ENCODE results near the gene CLIP2. TPM values are rescaled to one million over a fixed set of nuclear protein-coding genes. Genes with fewer than 3 reads are reported as not detected.
A peak's percentile ranks its signal among the peaks of the same experiment; 100 is the strongest.
"Not testable (repeated sequence)": the region's sequence is repeated elsewhere in the genome, so short reads cannot be mapped to it uniquely, and the experiment has no call there.

CLIP2 gene
- total RNA-seq, 2 experiments from 2014 or later = 3.6 to 6.3 TPM

GRCh38 chr7:74412603-74413002 is 123.4 kb downstream of the CLIP2 start:
- Histone ChIP-seq H3K9me2 (ENCODE audit: insufficient read depth, low read length) (no peaks in the 10 kb centered on the region), H3K4me1 (ENCODE audit: insufficient read depth, low read length, poor library complexity, severe bottlenecking) (no peaks in the 10 kb centered on the region), H3K9me3 (ENCODE audit: low read length) (no peaks in the 10 kb centered on the region), H3K79me2 (ENCODE audit: insufficient read depth, low read depth, low read length) (no peaks in the 10 kb centered on the region), H3K27ac (ENCODE audit: low read depth, low read length, poor library complexity, severe bottlenecking) (no peak overlapping the region), H3K36me3 (ENCODE audit: insufficient read depth, low read length) (no peaks in the 10 kb centered on the region), H2AFZ (ENCODE audit: low read length) (no peak overlapping the region), H3K4me3 (ENCODE audit: low read depth, low read length, poor library complexity, severe bottlenecking) (no peak overlapping the region), H3K4me2 (ENCODE audit: low read length) (no peak overlapping the region), H4K20me1 (ENCODE audit: insufficient read depth, low read length) (no peaks in the 10 kb centered on the region)
- BruUV-seq (replicated peaks) = no TSS peak
- TF ChIP-seq CTCF (conservative IDR thresholded peaks at IDR 0.05; ENCODE audit: low read length) = no peak
- TF ChIP-seq EZH2phosphoT487 (IDR thresholded peaks at IDR 0.05; ENCODE audit: borderline replicate concordance, low read depth, low read length) = no peak
- POLR2A ChIA-PET = no interaction called here
- DNase-seq (ENCODE audit: low spot score) = no peak
- CTCF ChIA-PET (ENCODE audit: unreplicated experiment) = no interaction called here
- intact Hi-C loops (cut with micrococcal nuclease; ENCODE audit: unreplicated experiment) = no loop called here

DNA sequence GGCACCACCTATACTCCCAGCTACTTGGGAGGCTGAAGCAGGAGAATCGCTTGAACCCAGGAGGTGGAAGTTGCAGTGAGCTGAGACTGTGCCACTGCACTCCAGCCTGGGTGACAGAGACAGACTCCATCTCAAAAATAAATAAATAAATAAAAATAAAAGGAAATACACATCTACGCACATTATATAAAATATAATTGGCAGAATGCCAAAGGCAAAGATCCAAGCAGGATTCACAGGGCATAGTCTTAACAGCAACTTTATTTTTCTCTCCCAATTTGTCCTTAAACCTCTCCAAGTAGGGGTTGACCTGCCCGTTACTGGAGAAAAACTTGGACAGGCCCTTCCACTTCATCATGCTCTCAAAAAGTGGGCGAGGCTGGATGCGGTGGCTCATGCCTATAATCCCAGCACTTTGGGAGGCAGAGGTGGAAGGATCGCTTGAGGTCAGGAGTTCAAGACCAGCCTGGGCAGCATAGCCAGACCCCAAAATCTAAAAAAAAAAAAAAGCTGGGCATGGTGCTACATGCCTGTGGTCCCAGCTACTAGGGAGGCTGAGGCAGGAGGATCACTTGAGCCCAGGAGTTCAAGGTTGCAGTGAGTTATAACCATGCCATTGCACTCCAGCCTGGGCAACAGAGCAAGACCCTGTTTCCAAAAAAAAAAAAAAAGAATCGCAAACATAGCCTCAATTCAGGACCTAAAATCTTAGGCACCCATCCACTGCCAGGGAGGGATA is 125.6 kb downstream of the CLIP2 start:
- H2AFZ ChIP-seq (ENCODE audit: low read length); POLR2A ChIA-PET; H3K79me2 ChIP-seq (ENCODE audit: insufficient read depth, low read depth, low read length); intact Hi-C loops (cut with micrococcal nuclease; ENCODE audit: unreplicated experiment); CTCF ChIA-PET (ENCODE audit: unreplicated experiment); H3K4me3 ChIP-seq (ENCODE audit: low read depth, low read length, poor library complexity, severe bottlenecking); H3K36me3 ChIP-seq (ENCODE audit: insufficient read depth, low read length); H3K4me2 ChIP-seq (ENCODE audit: low read length); H3K4me1 ChIP-seq (ENCODE audit: insufficient read depth, low read length, poor library complexity, severe bottlenecking); H3K27ac ChIP-seq (ENCODE audit: low read depth, low read length, poor library complexity, severe bottlenecking); BruUV-seq (replicated peaks); H4K20me1 ChIP-seq (ENCODE audit: insufficient read depth, low read length); H3K9me2 ChIP-seq (ENCODE audit: insufficient read depth, low read length); DNase-seq (ENCODE audit: low spot score); H3K9me3 ChIP-seq (ENCODE audit: low read length): not testable (repeated sequence)

GRCh38 chr7:74417419-74417971 is 128.3 kb downstream of the CLIP2 start:
- ChIA-PET CTCF (ENCODE audit: unreplicated experiment) (interaction anchor here (0.6 kb wide), 1 partner anchor 12 kb away, joined by 11 read pairs; no protein-coding TSS in a partner anchor), POLR2A (interaction anchor here (0.6 to 1.6 kb wide), 2 partner anchors 8 to 87 kb away, joined by 4 to 7 read pairs; no protein-coding TSS in a partner anchor)
- TF ChIP-seq CTCF (conservative IDR thresholded peaks at IDR 0.05; ENCODE audit: low read length) = peak; percentile 95
- TF ChIP-seq EZH2phosphoT487 (IDR thresholded peaks at IDR 0.05; ENCODE audit: borderline replicate concordance, low read depth, low read length) = no peak
- H3K9me2 ChIP-seq (ENCODE audit: insufficient read depth, low read length) = no peaks in the 10 kb centered on the region
- intact Hi-C loops (cut with micrococcal nuclease; ENCODE audit: unreplicated experiment) = loop anchor here (1.0 kb wide), 2 partner anchors 128 to 149 kb away; no protein-coding TSS in a partner anchor
- DNase-seq (ENCODE audit: low spot score) = peak; percentile 62
- H3K79me2 ChIP-seq (ENCODE audit: insufficient read depth, low read depth, low read length) = no peaks in the 10 kb centered on the region
- H3K27ac ChIP-seq (ENCODE audit: low read depth, low read length, poor library complexity, severe bottlenecking) = no peak overlapping the region
- no peaks in the 10 kb centered on the region for H3K4me1 ChIP-seq (ENCODE audit: insufficient read depth, low read length, poor library complexity, severe bottlenecking)
- H3K4me2 ChIP-seq (ENCODE audit: low read length) = no peak overlapping the region
- no peaks in the 10 kb centered on the region for H3K9me3 ChIP-seq (ENCODE audit: low read length)
- H4K20me1 ChIP-seq (ENCODE audit: insufficient read depth, low read length) = no peaks in the 10 kb centered on the region
- no TSS peak for BruUV-seq (replicated peaks)
- H3K4me3 ChIP-seq (ENCODE audit: low read depth, low read length, poor library complexity, severe bottlenecking) = no peak overlapping the region
- no peaks in the 10 kb centered on the region for H3K36me3 ChIP-seq (ENCODE audit: insufficient read depth, low read length)
- H2AFZ ChIP-seq (ENCODE audit: low read length) = no peak overlapping the region

Data from OCI-LY7 (cell line).